ENCODE measurements around the gene SRPK2.

DNA sequence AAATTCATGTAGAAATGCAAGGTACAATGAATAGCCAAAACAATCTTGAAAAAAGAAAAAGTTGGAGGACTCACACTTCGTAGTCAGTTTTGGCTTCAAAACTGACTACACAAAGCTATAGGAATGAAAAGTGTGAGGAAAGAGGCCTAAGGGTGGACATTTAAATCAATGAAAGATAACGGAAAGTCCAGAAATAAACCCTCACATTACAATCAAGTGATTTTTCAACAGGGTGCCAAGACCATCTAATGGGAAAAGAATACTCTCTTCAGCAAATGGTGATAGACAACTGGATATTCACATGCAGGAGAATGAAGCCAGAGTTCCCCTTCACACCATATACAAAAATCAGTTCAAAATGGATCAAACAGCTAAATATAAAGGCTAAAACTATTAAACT lies 106.8 kb downstream of the SRPK2 start:
- TF ChIP-seq, protein P1, sequence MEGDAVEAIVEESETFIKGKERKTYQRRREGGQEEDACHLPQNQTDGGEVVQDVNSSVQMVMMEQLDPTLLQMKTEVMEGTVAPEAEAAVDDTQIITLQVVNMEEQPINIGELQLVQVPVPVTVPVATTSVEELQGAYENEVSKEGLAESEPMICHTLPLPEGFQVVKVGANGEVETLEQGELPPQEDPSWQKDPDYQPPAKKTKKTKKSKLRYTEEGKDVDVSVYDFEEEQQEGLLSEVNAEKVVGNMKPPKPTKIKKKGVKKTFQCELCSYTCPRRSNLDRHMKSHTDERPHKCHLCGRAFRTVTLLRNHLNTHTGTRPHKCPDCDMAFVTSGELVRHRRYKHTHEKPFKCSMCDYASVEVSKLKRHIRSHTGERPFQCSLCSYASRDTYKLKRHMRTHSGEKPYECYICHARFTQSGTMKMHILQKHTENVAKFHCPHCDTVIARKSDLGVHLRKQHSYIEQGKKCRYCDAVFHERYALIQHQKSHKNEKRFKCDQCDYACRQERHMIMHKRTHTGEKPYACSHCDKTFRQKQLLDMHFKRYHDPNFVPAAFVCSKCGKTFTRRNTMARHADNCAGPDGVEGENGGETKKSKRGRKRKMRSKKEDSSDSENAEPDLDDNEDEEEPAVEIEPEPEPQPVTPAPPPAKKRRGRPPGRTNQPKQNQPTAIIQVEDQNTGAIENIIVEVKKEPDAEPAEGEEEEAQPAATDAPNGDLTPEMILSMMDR (IDR thresholded peaks at IDR 0.05), result no peak
- TF ChIP-seq POLR2A (IDR thresholded peaks at IDR 0.05), result no peak

All from testis (tissue), 2 donors.